ENCODE measurements around the gene LKAAEAR1.
"Not testable (repeated sequence)": the region's sequence is repeated elsewhere in the genome, so short reads cannot be mapped to it uniquely, and the experiment has no call there.

LKAAEAR1 gene

GRCh38 chr20:64096535-64096934 is 12.3 kb upstream of the LKAAEAR1 start:
- DNase-seq = no peak

- DNase-seq = no peak
These were observed 11.7 kb upstream of the LKAAEAR1 start for GRCh38 chr20:64095927-64096326.

- DNase-seq = no peak
These were observed 11.3 kb upstream of the LKAAEAR1 start for GRCh38 chr20:64095455-64095854.

- no peak for DNase-seq
These were observed 8.9 kb upstream of the LKAAEAR1 start for GRCh38 chr20:64093013-64093503.

- DNase-seq = no peak
These were observed 8.2 kb upstream of the LKAAEAR1 start for GRCh38 chr20:64092258-64093012.

- no peak for DNase-seq
These were observed 7.6 kb upstream of the LKAAEAR1 start for GRCh38 chr20:64091770-64092169.

- DNase-seq = no peak
These were observed 7.1 kb upstream of the LKAAEAR1 start for GRCh38 chr20:64091340-64091739.

- DNase-seq = peak; percentile 9
These were observed 6.0 kb upstream of the LKAAEAR1 start for GRCh38 chr20:64090165-64090564.

GRCh38 chr20:64088586-64088985 is 4.4 kb upstream of the LKAAEAR1 start:
- DNase-seq = not testable (repeated sequence)

GRCh38 chr20:64087226-64087825 is 3.1 kb upstream of the LKAAEAR1 start:
- DNase-seq = not testable (repeated sequence)

- no peak for DNase-seq
These were observed 2.6 kb upstream of the LKAAEAR1 start for GRCh38 chr20:64086801-64087200.

- DNase-seq = no peak
These were observed 521 bp upstream of the LKAAEAR1 start for GRCh38 chr20:64084685-64085152.

- peak; percentile 50 for DNase-seq
These were observed 807 bp downstream of the LKAAEAR1 start for GRCh38 chr20:64083378-64083803.

- DNase-seq = no peak
These were observed 1.3 kb downstream of the LKAAEAR1 start for GRCh38 chr20:64082820-64083377.

- DNase-seq = no peak
These were observed 2.0 kb downstream of the LKAAEAR1 start for GRCh38 chr20:64082126-64082731.

GRCh38 chr20:64081624-64081964 is 2.6 kb downstream of the LKAAEAR1 start:
- DNase-seq = no peak

GRCh38 chr20:64080813-64081623 is 3.2 kb downstream of the LKAAEAR1 start:
- no peak for DNase-seq

- DNase-seq = no peak
These were observed 4.0 kb downstream of the LKAAEAR1 start, which contains the start of gene OPRL1 for GRCh38 chr20:64080013-64080812. Gene OPRL1, plus strand, starts transcription at chr20:64080082. Its CDS starts 12,639 bp downstream, at chr20:64092721.

GRCh38 chr20:64079273-64080012 is 4.8 kb downstream of the LKAAEAR1 start, which contains the start of gene RGS19:
Gene RGS19, minus strand, starts transcription at chr20:64079518. Its CDS starts 2,632 bp downstream, at chr20:64076886.
- peak; percentile 55 for DNase-seq

GRCh38 chr20:64078934-64079272 is 5.3 kb downstream of the LKAAEAR1 start:
- DNase-seq = no peak
